GM18517 (cell line): ENCODE results near the gene MYBPC3.

Experiments used
- ATAC-seq: cut with Tn5 transposase; IDR thresholded peaks from one replicate; pipeline ENCODE4 v1.9.1; 2021; ENCODE audit warnings: mild to moderate bottlenecking, moderate library complexity; ENCODE audit not compliant: unreplicated experiment

Gene MYBPC3

DNA sequence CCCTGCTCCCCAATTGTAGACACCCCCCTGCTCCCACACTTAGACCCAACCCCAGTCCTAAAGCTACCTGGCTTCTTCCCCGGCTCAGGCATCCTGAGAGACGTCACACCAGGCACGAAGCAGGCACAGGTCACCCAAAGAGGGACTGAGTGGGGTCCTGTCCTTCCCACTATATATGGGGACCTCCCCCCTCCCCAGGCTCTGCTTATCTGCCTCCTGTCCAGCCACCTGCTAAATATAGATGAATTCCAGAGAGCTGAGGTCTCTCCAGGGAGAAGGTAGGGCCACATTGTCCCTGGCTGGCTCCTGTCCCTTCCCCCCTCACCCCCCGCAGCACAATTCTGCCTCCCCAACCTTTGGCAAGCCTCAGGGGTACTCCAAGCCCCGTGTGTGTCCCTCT lies at the start of gene MYBPC3:
TSS of gene MYBPC3 (minus strand) at position 147 of the 400 bp plus-strand sequence. CDS start at position 92, 55 bp downstream.
- no peak for ATAC-seq

DNA sequence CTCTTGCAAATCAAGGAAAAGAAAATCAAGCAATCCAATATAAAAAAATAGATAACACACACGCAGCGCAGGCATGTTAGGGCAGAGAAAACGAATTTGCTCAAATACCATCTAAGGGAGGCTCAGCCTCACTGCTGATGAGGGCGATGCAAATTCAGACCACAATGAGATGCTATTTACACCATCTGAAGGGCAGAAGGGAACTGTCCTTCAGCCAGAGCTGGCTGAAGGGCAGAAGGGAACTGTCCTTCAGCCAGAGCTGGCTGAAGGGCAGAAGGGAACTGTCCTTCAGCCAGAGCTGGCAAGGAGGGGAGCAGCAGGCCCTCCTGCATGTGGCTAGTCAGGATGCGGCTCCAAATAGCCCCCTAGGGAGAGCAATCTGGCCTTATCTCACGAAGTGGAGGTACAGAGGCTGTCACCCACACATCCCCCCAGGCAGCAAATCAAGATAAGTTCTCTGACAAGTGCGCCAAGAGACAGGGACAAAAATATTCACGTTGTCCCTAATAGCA lies 48.3 kb upstream of the MYBPC3 start:
- peak; percentile 82 for ATAC-seq

DNA sequence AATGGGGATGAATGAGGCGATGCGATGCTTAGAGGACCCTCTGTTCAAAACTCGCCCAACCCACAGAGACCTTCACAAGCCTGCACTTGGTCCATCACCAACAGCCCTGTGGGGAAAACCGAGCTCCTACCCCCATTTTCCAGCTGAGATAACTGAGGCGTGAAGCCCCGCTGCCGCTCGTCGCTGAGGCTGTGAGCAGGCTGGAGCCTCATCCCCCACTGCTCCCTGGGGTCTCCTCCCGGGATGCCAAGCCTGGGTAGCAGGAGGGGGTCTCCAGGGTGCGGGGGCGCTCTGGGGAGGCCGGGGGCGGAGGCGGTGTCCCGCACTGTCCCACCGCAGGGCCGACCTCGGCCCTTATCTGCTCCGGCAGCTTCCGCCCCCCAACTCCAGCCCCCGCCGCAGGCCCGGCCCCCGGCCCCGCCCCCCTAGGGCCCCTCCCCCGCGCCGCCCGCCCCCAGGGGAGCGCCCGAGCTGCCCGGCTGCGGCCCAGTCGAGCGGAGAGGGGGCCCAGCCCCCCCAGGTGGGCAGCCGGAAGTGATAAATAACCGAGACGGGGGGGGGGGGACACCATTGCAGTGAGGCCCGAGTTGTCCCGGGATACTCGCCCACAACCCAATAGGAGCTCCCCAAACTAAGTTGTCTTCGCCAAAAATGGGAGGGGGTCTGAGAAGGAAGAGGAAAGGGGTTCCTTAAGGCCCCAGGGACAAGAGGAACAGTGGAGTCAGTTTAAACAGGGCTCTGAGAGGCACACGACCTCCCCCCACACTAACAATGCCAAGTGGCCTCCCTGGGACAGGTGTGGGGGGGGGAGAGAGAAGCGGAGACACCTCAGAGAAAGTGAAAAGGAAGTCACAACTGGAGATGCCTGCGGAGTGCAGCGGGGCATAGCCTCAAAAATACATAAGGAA lies 47.6 kb upstream of the MYBPC3 start:
- peak; percentile 46 for ATAC-seq

DNA sequence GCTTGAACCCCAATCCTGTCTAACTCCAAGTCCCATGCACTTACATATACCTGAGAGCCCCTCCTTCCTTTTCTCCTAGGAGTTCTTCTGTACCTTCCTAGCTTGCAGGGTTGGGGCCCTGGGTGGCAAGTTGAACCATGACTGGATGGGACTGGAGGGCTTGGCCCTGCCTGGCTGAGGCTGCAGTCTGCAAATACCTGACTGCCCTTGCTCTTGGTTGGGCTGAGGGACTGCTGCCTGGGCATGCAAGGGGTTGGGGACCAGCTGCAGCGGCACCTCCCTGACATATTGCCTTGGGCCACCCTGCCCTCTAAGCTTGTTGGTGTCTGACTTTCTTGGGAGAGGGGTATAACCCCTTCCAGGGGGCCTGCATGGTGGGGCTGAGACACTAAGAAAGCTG lies 46.0 kb upstream of the MYBPC3 start:
- ATAC-seq = no peak

DNA sequence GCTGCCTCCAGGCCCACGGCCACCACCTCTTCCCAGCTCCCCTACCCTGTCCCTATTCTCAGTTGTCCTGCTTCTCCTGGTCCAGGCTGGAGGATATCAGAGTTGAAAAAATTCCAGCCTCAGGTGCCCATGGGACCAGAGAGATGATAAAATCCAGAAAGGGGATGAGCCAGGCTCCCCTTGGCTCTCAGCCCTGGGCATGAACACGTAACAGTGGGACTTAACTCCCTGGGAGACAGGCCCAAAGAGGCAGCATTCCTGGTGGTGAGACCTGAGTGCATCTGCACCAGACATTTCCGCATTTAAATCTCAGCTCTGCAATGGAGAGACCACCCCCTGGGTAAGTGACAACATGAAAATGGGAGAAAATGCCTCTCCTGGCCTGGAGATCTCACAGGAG lies 45.5 kb upstream of the MYBPC3 start:
- no peak for ATAC-seq

DNA sequence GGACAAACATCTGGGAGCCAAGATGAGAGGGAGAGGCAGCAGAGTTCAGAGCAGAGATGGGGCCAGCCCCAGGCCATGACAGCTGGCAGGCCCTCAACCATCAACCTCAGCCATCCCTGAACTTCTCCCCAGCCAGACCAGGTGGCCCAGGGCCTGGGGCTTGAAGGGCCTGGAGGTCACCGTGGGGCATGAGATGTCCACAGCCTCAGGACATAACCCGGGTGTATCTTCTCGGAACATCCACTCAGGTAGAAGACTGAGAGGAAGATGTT lies 43.5 kb upstream of the MYBPC3 start:
- no peak for ATAC-seq

DNA sequence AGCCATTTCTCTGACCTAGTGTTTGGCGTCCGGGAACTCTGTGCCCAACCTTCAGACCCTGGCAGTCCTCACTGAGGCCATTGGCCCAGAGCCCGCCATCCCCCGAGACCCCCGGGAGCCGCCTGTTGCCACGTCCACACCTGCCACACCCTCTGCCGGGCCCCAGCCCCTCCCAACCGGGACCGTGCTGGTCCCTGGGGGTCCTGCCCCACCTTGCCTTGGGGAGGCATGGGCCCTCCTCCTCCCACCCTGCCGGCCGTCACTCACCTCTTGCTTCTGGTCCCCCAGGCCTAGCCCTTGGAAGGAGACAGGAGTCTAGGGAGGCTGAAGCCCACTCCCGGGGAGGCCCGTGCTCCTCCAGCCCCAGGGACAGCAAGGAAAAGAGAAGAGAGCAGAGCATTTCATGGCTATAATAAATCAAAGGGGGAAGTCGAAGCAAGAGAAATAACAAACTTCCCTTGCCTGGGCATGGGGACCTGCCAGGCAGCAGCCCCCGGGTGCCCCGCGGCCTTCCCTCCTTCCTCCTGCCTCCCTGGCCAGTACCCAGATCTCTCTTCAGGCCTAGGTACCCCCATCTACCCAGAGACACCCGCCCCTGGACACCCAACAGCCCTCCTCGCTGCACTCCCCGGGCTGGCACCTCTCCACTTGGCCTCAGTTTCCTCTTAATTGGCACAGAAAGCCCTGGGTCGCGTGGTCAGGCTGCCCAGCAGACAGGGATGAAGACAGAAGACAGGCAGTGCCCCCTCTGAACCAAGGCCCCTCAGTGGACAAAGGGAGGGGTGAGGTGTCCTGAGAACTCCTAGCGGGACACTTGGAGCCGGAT lies 42.9 kb upstream of the MYBPC3 start:
- ATAC-seq = no peak

DNA sequence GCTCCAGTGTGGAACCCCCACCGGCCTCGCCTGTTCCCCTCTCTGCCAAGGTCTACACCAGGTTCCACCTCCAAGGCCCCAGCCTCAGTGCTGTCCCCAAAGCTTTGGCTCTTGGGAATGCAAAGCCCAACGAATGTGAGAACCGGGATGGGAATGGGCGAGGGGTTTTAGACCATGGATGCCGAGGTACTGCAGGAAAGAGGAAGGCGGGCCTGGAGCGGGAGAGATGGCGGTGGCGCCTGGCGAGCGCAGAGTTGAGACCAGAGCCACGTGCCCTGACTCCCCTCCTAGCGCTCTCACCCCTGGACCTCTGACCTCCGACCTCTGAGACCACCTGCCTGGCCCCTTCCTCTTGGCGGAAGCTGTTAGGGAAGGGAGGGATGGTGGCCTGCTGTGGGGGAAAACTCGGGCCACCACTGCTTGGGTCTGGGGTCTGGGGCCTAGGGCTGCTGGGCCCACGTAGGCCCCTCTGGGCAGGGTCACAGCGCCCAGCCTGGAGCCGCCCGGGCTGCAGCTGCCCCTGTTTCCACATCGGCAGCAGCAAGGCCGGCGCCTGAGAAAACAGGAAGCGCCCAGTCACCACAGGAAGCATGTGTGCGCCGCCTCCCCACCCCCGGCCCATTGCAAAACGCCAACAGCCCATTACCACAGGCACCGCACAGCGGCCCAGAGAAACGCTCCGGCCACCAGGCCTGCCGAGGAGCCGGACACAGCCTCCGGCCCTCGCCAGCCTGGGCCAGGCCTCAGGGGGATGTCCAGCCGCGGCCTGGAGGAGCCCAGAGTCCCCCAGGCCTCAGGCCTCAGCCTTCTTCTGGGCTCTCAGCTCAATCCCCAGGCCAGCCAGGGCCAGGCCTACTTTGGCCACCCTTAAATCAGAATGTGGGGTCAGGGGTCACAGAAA lies 42.1 kb upstream of the MYBPC3 start:
- ATAC-seq = no peak

DNA sequence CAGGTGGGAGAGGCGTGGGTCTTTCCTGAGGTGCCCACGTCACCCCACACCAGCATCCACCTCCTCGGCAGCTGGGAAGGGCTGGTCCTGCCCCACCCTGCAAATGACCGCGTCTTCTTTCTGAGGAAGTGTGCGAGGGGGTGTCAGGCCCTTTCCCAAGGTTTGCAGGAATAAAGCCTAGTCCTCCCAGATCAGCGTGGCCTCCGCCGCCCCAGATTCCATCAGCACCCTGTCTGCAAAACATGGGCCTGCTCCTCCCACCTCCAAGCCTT lies 41.5 kb upstream of the MYBPC3 start:
- no peak for ATAC-seq

DNA sequence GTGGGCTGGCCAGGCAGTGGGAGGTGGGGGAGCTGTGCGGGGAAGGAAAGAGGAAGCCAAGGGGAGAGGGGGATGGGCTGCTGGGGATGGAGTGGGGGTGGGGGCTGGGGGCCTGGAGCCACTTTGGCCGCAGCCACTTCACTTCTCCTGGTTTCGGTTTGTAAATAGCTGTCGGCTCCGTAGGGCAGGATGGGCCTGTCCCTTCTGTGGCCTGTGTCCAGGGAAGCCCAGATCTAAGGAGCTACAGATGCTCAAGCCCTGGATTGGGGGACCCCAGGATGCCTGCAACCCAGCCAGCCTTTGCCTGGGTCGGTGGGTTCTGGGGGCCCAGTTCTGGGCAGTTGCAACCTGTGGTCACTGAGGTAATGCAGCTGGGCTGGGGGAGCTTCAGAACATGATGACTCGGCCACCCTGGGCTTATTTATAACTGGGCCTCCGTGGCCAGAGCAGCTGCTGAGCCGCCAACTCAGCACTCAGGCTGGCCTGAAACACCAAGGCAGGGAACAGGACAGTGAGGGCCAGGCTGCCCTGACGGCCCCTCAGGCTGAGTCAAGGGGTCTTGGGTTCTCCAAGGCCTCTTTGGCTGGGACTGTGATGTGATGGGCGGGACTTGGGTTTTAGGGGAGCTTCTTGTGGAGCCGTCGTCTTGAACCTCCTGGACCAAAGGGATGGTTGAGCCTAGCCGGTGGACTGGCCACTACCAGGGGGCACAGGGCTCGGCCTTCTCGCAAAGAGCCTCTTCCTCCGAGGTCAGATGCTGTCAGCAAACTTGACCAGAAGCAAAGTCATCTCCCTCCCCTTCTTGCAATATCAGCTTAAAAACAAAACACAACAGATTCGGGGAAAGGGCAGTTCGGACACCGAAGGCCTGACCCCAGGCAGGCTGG lies 40.9 kb upstream of the MYBPC3 start:
- ATAC-seq = no peak

DNA sequence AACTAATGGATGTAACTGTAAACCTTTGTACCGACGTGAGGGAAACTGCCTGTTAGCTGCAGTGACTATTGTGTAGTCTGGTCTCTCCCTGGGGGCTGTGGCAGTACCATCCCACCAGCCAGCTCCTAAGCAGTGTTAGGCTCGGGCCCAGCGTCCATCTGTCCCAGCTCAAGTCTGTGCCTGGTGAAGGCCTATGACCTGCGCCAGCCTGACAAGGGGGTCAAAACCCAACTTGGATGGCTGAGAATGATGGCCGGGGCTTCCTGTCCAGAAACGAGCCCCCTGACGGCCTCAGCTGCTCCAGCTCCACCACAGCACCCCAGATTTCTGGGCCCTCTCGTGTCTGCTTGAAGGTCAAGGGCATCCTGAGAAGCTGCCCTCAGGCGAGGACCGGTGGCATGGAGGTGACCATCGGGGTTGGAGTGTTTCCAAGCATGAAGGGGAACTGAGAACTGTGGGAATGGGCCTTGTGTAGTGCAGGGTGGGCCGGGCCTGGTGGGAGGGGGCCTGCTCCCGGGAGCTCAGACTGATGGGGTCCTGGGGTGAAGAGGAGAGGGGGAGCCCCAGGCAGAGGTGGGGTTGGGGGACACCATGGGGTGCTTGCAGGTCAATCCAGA lies 40.2 kb upstream of the MYBPC3 start:
- ATAC-seq = no peak

DNA sequence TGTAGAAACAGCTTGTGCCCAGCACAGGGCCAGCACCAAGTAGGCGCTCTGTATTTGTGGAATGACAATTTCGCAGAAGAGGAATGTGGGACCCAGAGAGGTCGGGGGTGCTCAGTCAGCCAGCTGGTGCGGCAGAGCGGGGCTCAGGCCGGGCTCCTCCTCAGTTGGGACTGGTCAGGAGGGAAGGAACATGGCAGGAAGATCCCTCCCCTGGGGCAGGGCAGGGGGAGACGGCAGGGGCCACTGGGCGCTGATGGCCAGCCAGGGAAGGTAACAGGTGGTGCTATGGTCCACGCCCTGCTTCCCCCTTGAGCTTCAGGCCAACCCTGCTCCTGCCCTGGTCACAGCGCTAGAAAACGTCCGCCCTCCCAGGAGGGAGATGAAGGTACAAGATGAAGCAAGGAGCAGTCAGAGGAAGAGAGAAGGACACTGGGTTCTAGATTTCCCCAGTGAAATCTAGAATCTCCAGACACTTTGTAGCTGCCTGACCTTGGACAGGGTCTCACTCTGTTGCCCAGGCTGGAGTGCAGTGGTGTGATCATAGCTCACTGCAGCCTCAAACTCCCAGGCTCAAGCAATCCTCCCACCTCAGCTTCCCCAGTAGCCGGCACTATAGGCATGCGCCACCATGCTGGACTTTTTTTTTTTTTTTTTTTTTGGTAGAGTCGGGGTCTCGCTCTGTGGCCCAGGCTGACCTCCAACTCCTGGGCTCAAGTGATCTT lies 39.4 kb upstream of the MYBPC3 start:
- no peak for ATAC-seq

DNA sequence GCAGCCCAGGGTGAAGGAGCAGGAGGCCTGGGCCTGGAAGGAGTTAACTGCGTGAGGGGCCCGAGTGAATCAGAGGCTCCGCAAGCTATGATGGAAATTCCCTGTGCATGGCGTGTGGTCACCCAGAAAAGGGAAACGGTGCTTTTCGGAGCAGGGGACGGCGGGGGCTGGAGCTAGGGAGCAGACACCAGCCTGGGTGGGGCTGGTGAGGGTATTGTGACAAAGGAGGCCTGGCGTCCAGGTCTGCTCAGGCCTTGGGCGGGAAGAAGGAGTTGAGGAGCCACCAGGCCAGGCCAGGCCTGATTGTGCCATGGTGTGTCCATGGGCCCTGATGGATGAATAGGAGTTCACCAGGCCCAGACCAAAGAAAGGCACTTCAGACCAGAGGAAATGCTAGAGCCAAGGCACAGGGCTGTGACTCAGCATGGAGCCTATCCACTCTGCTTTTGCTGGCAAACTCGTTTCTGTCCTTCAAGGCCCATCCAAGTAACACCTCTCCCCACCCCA lies 38.6 kb upstream of the MYBPC3 start:
- ATAC-seq = no peak

DNA sequence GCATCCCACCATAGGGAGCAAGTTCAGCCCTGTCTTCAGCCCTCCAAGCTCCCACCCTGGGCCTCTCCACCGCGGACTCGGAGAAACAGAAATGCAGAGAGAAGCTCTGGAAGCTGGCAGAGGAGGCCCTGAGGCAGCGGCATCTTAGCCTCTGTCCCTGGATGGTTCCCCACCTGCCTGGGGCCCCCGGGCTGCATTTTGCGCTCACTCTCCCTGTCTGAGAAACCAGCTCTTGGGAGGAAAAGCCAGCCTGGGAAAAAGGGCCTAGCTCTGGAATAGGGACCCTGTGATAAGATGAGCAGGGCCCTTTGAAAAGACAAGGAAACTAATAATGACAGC lies 37.9 kb upstream of the MYBPC3 start:
- ATAC-seq = no peak

DNA sequence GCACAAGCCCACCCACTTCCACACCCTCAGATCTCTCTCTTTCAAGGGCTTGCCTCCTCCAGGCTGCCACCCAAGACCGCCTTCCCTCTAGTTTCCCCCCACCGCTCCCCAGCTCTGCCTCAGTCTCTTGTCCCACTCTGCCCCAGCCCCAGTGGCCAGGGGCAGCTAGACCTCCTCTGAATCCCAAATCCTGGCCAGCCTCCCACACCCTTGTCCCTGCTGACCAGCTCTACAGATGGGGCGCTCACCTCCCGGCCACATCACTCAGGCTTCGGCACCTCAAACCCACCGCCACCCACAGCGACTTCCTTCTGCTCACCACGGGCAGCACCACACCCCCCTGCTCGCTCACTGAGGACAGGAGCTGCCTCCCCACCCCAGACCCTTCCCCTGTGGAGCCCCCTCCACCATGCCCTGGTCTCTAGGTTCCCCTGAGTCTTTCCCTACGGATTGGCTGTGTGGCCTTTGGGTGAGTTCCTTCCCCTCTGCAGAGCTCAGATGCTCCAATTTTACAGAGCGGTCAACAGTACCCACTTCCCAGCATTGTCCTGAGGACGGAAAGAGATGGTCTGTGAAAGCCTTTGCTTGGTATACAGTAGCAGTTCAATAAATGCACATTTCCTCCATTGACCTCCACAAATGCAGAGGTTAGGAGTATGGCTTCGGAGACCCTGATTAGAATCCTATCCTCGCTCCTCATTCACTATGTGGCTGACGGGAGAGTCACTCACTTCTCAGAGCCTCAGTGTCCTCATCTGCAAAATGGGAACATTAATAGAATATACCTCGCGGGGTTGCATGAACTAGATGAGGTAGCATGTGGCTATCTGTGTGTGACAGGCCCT lies 37.3 kb upstream of the MYBPC3 start:
- ATAC-seq = no peak

DNA sequence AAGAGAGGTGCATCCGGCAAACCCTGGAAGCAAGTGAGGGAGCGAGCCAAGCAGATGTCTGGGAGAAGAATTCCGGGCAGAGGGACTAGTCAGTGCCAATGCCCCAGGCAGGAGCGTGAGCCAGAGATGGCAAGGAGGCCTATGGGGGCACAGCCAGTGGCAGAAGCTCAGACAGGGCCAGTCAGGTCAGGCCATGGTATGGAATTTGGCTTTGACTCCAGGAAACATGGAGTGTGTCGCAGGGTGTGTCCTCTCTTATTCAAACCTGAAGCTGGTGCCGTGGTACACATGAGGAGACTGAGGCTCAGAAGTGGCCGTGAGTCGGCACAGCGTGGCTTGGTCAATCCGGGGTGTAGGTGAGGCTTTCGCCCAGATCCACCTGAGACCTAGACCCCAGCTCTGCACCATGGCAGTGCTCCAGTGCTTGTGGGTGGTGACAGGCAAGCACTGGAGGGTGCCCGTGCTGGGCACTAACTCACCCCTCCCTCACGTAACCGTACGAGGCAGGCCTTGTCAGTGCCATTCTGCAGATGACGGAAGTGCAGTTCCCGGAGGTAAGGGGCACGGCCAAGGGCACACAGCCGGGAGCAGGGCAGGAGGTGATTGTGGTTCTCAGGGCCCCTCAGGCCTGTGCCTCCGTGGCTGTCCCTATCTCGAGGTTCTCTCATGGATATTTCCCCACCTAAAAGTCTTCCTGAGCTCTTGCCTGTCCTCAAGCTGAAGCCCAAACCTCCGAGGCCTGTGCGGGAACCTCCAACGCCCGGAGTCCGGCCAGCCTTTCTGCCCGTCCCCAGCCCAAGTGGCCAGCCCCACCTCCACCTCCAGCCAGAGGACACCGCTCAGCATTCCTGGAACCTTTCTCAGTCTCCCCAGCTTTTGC lies 36.4 kb upstream of the MYBPC3 start:
- ATAC-seq = no peak
